Hematopoietic multipotent progenitor cell treated with erythropoietin and hydrocortisone succinate and interleukin-3 and kit ligand, for 4 days (in vitro differentiated cells): ENCODE measurements around the gene MAPT.
"Not testable (repeated sequence)": the region's sequence is repeated elsewhere in the genome, so short reads cannot be mapped to it uniquely, and the experiment has no call there.

Source experiments
- DNase-seq: peaks from one replicate; pipeline ENCODE4 v3.0.0-alpha.2; 2015

Gene MAPT

GRCh38 chr17:45997166-45997565 lies 102.8 kb downstream of the MAPT start:
- DNase-seq: no peak

- no peak for DNase-seq
Measured at GRCh38 chr17:45997624-45998023, 103.3 kb downstream of the MAPT start.

- no peak for DNase-seq
Measured at GRCh38 chr17:45998987-45999899, 104.9 kb downstream of the MAPT start, which contains the start of gene STH. Gene STH (plus strand): TSS chr17:45999250. CDS start chr17:45999280, 30 bp downstream.

GRCh38 chr17:45999900-46000290 lies 105.5 kb downstream of the MAPT start:
- no peak for DNase-seq

- no peak for DNase-seq
Measured at GRCh38 chr17:46000292-46000691, 105.9 kb downstream of the MAPT start.

GRCh38 chr17:46000757-46001156 lies 106.4 kb downstream of the MAPT start:
- no peak for DNase-seq

- no peak for DNase-seq
Measured at GRCh38 chr17:46001390-46002310, 107.3 kb downstream of the MAPT start.

GRCh38 chr17:46002311-46002972 lies 108.1 kb downstream of the MAPT start:
- DNase-seq: peak; percentile 80

GRCh38 chr17:46002973-46003316 lies 108.6 kb downstream of the MAPT start:
- DNase-seq: no peak

- DNase-seq: no peak
Measured at GRCh38 chr17:46003907-46004748, 109.8 kb downstream of the MAPT start.

- DNase-seq: not testable (repeated sequence)
Measured at GRCh38 chr17:46006082-46006481, 111.7 kb downstream of the MAPT start.

- no peak for DNase-seq
Measured at GRCh38 chr17:46007461-46007965, 113.2 kb downstream of the MAPT start.

- DNase-seq: no peak
Measured at GRCh38 chr17:46008591-46008990, 114.2 kb downstream of the MAPT start.

- DNase-seq: no peak
Measured at GRCh38 chr17:46009681-46010596, 115.6 kb downstream of the MAPT start.

GRCh38 chr17:46010597-46011186 lies 116.3 kb downstream of the MAPT start:
- no peak for DNase-seq

- no peak for DNase-seq
Measured at GRCh38 chr17:46011711-46012505, 117.6 kb downstream of the MAPT start.

- DNase-seq: no peak
Measured at GRCh38 chr17:46012506-46013079, 118.2 kb downstream of the MAPT start.

- DNase-seq: no peak
Measured at GRCh38 chr17:46013127-46013501, 118.8 kb downstream of the MAPT start.

GRCh38 chr17:46013502-46014165 lies 119.3 kb downstream of the MAPT start:
- no peak for DNase-seq
